Activated CD4-positive, alpha-beta T cell treated with anti-CD3 and anti-CD28 coated beads for 48 hours (primary cell): ENCODE measurements around the gene OCEL1.

Source experiments
- DNase-seq: peaks from one replicate; pipeline ENCODE4 v3.0.0-alpha.2; 2020

Gene OCEL1

DNA sequence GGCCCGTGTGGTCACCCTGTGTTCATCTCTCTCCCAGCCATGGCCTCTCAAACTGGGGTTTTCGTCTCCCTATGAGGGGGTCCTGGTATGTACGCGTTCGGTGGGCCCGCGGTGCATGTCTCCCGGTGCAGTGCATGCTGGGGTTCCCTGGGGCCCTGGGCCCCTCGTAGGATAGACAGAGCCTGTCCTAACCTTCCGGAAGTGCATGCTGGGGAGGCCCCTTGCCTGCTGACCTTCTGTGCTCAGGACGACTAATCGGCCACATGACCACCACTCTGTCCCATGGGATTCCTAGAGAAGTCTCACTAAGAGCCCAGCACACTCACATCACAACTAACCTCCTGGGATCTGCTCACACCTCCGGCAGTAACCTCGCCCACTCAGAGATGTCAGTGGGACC is 15.7 kb upstream of the OCEL1 start:
- no peak for DNase-seq

DNA sequence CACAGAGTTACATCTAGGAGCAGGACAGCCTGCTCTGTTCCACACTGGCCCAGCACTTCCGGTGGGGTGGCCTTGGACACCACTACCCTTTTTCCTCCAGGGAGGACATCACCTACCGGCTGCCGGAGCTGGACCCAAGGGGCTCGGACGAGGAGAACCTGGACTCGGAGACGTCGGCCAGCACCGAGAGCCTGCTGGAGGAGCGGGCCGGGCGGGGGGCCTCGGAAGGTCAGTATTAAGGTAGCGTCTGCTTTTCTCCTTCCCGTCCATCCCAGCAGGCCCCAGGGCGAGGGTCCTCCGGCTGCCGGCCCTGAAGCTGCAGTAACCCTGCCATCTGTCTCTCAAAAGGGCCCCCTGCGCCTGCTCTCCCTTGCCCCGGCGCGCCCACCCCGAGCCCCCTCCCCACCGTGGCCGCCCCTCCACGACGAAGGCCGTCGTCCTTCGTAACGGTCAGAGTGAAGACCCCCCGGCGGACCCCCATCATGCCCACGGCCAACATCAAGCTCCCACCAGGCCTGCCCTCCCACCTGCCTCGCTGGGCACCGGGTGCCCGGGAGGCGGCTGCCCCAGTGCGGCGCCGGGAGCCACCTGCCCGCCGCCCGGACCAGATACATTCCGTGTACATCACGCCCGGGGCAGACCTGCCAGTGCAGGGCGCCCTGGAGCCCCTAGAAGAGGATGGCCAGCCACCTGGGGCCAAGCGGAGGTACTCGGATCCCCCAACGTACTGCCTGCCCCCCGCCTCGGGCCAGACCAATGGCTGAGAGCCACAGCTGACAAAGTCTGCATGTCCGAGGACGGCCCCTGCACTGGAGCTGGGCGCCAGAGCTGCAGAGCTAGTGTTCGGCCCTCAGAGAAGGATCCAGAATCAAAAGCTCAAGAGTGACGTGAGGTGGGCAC is 14.2 kb upstream of the OCEL1 start:
- no peak for DNase-seq

DNA sequence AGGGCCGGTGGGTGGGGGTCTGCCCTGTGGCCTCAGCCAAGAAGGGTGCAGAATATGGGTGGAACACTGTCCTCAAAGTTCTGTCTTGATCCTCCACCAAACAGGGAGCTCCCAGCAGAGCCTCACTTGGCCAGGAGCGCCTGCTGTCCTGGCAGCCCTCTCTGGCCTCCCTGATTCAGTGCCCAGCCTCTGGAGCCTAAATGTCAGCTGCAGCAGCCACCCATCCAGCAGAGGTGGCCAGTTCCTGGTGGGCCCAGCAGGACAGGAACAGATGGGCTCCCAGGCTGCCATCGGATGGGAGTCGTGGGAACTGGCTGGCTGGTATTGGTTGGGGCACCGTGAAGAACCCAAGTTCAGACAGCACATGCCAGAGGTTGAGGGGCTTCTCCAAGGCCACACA is 12.7 kb upstream of the OCEL1 start:
- DNase-seq, result no peak

DNA sequence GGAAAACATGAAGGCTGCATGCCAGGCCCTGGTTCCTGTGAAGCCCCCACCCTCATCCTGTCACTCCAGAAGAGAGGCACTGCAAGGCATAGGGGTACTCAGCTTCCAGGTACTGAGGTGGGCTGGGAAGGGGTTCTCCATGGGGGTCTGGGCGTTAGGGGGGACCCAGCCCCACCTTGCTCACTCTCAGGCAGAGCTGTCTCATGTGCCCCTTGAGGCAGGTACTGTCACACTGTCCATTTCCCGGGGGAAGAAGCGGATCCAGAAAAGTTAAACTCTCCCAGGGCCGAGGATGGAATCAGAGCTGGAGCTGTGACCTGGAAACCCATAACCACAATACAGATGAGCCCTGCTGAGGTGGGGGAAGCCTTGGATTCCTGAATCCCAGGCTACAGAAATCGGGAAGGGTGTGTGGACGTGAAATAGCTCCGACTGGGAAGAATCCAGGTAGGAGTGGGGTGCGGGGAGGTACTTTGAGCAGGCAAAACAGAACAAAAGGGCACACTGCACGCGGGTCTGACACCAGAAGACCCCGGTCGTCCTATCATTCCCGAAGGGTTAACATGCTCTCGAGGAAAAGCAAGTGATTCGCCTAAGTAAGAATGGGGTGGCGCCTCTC is 11.4 kb upstream of the OCEL1 start:
- DNase-seq, result no peak

DNA sequence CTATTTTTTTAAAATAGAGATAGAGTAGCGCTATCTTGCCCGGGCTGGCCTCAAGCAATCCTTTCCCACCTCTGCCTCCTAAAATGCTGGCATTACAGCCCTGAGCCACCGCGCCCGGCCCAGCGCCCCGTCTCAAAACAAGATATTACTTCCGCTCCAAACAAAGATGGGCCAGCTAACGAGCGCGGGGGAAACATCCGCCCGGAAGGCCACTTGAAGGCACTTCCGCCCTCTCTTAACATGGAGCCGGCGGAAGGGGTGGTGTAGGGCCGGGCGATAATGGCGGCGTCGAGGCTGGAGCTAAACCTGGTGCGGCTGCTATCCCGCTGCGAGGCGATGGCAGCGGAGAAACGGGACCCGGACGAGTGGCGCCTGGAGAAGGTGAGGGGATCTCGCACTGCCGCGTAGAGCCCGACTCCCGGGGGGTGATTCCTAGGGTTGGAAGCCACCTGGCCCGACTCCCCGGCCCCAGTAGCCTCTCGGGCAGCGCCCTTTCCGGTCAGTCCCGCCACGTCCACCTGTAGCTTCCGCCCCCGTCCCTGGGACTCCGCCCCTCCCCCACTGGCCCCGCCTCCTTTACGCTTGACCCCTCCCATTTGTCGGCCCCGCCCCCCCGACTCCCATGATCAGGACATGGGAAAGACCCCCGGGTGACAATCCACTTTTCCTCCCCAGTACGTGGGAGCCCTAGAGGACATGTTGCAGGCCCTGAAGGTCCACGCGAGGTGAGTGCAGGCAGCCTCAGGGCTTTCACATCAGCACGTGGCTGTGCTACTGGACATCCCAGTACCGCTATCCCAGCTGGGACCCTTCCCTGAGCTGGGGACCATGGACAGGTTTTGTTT is 10.7 kb upstream of the OCEL1 start, which contains the start of gene USE1:
TSS of gene USE1 (plus strand) at position 231 of the 845 bp plus-strand sequence. CDS start at position 280, 49 bp downstream.
- DNase-seq, result peak; percentile 90

DNA sequence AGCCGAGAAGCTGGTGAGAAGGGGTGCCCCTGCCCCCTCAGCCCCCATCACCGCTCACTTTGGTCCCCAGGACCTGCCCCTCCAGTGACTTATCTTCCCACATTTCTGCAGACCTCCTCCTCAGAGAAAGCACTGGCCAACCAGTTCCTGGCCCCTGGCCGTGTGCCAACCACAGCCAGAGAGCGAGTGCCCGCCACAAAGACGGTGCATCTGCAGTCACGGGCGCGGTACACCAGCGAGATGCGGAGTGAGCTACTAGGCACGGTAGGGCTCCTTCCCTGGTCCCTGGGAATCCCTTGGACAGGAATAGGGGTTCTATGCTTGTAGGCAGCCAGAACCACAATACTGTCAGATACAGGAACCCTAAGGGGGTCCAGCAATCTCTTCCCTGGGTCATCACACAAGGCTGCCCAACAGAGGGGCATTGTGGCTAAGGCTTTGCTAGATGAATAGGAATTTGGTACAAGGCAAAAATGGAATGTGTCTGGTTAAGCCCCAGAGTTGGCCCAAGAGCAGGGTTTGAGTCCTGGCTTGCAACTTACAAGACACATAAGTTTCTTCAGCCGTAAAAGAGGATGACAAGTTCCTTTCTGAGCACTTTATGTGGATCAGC is 9.9 kb upstream of the OCEL1 start:
- DNase-seq, result no peak

DNA sequence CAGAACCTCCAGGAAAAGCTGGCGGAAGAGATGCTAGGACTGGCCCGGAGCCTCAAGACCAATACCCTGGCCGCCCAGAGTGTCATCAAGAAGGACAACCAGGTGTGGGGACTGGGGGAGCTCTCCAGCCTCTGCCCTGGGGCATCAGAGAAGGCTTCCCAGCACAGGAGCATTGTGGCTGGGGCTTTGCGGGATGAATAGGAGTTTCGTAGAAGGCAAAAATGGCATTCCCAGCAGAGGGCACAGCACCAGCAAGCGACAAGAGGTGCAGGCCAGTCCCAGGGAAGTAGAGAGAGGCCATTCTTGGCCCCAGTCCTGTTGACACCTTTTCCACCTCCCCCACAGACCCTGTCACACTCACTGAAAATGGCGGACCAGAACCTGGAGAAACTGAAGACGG is 6.7 kb upstream of the OCEL1 start:
- DNase-seq, result no peak

DNA sequence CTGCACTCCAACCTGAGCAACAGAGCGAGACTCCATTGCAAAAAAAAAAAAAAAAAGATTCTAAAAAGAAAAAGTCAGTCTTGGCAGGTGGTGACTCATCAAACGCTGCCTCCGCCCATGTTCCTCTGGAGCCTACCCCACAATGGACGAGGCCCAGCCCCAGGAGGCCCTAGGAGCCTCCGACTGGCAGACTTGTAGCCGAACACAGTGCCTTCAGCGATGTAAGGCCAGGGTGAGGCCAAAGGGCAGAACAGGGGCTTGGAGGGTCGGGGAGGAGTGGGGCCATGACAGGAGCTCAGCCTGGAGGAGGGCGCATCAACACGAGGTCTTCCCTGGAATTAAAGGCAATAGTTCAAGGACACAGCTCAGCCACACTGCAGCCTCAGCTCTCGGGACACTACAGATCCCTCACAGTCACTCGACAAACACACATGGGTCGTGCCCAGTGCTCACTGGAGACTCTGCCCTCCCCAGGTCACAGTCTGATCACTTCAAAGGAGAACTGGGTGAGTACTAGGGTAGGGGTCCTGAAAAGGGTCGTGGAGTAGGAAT is 5.7 kb upstream of the OCEL1 start:
- DNase-seq, result peak; percentile 34

DNA sequence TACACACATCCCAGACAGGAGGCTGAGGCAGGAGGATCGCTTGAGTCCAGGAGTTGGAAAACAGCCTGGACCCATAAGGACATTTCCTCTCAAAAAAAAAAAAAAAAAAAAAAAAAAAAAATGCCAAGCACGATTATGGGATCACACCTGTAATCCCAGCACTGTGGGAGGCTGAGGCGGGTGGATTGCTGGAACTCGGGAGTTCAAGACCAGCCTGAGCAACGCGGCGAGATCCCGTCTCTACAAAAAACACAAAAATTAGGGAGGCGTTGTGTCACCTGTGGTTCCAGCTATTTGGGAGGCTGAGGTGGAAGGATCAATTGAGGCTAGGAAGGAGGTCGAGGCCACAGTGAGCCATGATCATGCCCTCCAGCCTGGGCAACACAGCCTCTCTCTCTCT is 973 bp upstream of the OCEL1 start:
- no peak for DNase-seq

DNA sequence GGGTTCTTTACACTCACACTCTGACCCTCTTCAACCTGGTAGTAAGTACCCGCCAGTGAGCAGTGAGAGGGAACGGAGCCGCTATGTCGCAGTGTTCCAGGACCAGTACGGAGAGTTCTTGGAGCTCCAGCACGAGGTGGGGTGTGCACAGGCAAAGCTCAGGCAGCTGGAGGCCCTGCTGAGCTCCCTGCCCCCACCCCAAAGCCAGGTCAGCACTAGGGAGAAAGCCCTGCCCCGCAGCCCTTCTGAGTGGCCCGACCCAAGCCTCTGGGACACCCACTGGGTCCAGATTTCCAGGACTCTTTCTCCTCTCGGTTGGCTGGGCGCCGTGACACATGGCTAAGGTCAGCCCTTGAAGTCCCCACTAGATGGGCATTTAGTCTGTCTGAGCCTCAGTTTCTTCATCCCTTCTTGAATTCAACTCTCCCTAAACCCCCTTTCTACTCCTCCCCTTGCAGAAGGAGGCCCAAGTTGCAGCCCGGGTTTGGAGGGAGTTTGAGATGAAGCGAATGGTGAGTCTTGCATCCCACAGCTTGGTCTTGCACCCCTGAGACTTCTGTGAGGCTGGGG is 1.9 kb downstream of the OCEL1 start:
- DNase-seq, result no peak

DNA sequence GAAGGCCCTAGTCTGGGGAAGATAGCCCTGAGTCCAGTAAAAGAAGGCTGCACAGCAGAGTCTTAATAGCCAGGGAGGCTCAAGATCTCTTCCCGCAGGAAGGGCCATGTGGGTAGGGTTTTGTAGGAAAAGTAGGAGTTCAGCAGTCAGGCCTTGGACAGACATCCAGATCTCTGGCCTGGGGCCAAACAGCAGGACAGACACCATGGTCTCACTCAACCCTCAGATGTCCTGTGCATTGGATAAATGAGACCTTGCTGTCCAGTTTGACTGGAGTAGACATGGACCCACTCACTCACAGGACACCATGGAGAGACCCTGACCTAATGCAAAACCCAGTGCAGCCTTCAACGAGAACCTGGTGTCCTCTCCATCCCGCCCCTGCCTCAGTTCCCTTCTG is 3.9 kb downstream of the OCEL1 start:
- DNase-seq, result no peak

DNA sequence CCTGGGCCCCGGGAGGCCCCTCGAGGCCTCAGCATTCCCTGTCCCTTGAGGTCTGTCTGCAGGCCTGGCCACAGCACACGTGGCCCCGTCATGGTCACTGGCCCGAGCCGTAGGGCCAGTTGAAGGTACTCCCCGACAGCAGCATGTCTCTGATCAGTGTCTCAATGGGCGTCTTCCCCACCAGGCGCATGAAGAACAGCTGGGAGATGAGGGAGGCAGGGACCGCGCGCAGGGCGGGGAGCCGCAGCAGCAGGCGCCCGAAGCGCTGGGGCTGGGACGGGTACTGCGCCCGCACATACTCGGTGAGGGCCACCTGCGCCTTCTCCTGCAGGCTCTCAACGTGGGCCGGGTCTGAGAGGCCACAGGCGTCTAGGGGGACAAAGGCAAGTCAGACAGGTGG is 6.2 kb downstream of the OCEL1 start:
- DNase-seq, result no peak

DNA sequence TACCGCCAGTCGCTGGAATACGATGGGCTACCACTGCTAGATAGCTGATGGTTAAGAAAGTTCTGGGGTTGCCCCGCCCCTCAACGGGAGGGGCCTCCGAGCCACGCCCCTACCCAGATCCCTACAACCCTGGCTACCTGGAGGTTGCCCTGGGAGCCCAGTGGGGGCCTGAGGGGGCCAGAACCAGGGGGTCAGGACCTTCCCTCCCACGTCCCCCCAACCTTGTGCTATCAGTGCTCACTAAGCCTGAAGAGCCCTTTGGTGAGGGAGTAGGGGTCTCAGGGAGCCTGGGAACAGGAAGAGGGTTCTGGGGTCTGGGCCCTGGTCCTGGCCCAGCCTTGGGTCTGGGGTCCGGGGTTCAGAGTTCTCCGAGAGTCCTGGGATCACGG is 8.9 kb downstream of the OCEL1 start:
- peak; percentile 80 for DNase-seq

DNA sequence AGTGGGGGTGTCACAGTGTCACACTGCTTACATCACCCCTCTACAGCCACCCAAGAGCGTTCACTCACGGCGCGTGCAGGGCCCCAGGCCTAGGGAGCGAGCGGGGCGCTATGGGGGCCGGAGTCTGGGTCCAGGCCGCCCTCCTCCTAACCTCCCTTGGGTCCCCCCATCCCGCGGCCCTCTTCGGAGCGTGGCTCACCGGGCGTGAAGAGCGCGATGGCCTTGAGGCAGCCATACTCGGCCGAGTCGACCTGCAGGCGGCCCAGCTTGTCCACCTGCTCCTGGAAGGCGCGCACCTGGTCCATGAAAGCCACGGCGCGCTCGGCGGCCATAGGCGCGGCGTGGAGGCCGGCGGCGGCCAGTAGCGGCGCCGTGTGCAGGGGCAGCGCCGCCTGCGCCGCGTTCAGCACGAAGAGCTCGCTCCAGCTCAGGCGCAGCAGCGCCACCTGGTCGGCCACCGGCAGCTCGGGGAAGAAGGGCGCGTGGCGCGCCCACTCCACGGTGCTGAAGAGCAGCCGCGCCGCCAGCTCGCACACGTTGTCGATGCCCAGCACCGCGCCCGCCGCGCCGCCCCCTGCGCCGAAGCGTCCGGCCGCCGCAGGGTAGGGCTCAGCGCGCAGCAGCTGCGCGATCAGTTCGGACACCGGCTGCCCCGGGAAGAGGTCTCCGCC is 9.4 kb downstream of the OCEL1 start:
- peak; percentile 78 for DNase-seq

DNA sequence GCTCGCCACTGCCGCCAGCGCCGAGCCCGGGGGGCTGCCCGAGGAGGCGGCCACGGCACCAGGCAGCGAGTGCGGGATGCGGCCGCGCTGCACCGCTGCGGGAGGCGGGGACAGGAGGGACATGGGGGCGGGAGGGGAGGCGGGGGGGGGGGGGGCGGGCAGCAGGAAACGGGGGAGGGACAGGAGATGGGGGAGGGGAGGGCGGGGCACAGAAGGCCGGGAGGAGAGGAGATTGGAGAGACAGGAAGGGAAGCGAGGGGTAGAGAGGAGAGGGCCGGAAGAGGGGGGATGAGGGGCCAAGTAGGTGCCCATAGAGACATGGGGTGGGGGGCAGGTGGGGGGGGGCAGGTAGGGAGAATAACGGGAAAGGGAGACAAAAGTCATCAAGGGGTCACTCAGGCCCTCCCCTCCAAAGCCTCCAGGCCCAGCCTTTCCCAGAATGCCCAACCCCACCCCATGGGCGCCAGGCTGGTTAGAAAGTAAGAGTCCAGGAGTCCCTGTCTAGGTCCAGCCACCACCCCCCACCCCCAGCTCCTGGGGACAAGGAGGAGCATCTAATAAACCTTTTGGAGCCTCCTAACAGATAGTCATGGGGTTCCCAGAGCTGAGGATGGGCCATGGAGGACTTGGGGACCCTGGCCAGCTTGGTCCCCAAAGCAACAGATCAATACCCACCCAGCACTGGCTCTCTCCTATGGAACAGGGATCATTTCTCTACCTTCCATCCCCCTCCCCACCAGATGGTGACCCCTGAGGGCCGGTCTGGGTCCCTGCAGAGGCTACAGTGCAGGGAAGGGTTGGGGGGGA is 10.1 kb downstream of the OCEL1 start:
- DNase-seq, result no peak

DNA sequence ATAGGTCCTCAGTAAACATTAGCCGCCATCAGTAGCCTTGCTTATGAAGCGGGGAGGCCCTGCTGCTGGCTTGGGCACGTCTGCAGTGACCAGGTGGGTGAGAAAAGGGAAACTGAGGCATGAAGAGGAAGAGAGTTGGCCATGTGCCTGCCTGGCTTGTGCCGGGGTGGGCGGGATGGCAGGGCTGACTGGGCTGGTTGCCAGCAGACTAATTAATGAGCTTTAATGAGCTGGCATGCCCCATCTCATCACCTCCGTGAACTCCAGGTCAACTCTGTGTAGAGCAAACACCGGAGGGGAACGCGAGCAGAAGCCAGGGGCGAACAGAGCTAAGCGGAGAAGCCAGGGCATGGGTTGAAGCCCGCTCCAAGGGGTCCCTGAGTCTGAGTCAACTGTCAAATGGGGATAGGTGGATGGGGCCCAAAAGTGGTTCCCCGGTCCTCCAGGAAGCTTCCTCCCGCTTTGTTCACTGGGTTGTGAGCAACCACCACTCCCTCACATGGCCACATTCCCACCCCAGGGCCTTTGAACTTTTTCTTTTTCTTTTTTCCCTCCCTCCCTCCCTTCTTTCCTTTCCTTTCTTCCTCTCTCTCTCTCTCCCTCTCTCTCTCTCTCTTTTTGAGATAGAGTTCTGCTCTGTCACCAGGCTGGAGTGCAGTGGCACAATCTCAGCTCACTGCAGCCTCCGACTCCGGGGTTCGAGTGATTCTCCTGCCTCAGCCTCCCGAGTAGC is 11.0 kb downstream of the OCEL1 start:
- DNase-seq, result no peak

DNA sequence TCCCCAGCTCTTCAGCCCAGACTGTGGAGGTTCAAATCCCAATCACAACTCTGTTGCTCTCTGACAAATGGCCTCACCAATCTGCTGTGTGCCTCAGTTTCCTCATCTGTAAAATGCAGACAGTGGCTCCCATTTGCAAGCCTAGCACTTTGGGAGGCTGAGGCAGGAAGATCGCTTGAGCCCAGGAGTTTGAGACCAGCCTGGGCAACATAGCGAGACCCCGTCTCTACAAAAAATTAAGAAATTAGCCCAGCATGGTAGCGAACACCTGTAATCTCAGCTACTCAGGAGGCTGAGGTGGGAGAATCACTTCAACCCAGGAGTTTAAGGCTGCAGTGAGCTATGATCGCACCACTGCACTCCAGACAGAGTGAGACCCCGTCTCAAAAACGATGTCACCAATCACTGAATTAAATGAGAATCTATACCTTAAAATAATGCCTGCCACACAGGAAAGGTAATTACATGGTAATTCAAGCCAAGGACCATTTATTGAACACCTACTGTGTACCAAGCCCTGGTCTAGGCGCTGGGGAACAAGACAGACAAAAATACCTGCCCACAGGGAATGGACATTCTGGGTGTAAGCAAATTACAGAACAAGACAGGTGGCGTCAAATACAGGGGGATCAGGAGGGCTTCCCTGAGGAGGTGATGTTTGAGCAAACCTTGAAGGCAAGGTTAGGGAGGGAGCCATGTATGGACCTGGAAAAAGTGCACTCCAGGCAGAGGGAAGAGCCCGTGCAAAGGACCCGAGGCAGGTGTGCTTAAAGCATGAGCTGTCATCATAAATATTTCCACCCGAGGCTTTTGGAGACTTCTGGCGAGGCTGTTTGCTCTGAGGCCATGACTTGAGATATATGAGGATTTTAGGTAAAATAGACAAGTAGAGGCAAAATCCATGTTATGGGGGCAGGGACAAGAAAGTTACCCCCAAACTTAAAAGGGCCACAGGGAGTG is 12.0 kb downstream of the OCEL1 start:
- DNase-seq, result no peak

DNA sequence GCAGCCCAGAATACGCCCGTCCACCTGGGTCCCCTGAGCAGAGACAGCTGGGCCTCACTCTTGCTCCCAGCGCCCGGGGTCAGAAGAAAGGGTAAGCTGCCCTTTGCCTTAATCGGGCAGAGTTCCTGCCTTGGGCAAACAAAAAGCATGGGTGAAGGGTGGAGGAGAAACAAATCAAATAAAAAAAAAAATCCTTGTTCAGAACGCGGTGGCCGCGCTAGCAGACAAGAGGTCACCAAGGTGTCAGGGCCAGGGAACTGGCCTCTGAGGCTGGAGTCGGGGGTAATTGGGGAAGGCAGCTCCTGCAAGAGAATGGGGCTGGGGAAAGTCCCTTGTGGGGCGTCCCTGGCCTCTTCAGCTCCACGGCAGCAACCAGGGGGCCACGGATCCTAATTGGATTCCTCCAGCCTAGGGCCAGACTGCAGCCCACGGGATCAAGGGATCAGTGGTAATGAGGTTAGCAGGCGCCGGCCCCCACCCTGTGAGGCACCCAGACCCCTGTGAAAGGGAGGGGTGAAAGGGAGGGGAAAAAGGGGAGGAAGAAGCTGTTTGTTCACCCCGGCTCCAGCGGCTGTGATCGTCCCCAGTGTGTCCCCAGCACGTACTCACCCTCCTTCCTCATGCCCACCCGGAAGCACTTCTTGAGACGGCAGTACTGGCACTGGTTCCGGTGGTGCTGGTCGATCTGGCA is 14.2 kb downstream of the OCEL1 start:
- DNase-seq, result no peak
